Measurements from ENCODE around the gene KLF3.

GRCh38 chr4:38659346-38659745, 4.7 kb upstream of the KLF3 start:
- TF ChIP-seq POLR2A (IDR thresholded peaks at IDR 0.05) (no peak), CTCF (IDR thresholded peaks at IDR 0.05) (no peak)

Measured in right lobe of liver (tissue), 4 donors.